ENCODE data around the gene LST1.

LST1 gene

DNA sequence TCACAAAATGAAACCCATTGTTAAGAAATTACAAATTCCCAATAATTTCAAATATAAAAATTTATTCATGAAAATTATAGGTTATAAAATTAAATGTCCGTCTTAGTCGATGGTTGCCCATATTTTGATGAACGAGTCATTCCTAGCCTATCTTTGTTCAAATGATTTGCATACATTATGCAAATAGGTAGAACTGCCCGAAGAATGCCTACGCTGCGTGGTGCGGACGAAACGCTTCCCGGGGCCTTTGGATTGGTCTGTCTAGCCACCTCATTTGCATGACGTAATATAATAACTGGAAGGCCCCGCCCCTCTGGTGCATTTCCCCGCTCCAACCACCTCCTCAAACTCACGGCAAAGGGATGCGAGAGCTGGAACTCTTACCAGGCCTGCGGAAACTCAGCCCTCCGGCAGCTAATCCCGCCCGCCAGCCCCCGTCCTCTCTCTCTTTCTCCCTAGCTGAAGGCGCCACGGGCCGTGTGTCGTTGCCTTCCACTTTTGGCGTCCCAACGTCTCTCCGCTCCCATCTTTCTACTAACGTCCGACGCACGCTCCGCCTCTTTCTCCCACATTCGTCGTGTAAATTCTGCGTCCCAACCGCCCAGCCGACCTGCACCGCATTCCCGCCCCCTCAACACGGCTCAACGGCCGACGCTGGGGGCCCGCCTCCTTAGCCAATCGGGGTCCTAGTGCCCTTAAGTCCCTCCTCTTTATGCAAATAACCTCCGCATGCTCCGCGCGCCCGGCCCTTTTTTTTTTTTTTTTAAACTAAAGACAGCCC, 33.9 kb downstream of the LST1 start:
- peak; percentile 84 to 96 (median 88) for DNase-seq (ENCODE audit: low read depth in 4 of 4, low spot score in 1 of 4)

- peak; percentile 90 to 96 (median 94) for DNase-seq (ENCODE audit: low read depth in 4 of 4, low spot score in 1 of 4)
Observed at GRCh38 chr6:31620586-31621319, 34.7 kb downstream of the LST1 start, which contains the start of gene PRRC2A. Gene PRRC2A, plus strand, starts transcription at chr6:31620715. Its CDS starts 2,075 bp downstream, at chr6:31622790.

GRCh38 chr6:31621320-31621939, 35.4 kb downstream of the LST1 start:
- no peak for DNase-seq (ENCODE audit: low read depth in 4 of 4, low spot score in 1 of 4)

DNA sequence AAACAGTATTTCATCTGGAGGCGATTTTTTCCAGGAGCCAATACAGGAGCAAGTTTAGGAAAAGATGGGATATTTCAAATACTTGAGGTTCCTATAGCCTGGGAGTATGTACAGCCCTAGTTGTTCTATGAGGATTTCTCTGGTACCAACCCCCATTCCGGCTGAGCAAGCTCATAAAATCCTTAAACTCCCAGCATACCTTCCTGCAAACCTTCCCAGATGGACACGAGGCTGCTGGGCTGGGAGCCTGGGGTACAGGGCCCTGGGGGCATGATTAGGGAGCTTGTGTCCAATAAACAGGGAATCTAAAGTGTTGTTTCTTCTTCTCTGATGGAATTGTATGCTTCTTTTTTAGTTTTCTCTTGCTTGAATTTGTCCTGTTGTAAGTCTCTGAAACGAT, 35.9 kb downstream of the LST1 start:
- DNase-seq (ENCODE audit: low read depth in 4 of 4, low spot score in 1 of 4) = no peak

DNA sequence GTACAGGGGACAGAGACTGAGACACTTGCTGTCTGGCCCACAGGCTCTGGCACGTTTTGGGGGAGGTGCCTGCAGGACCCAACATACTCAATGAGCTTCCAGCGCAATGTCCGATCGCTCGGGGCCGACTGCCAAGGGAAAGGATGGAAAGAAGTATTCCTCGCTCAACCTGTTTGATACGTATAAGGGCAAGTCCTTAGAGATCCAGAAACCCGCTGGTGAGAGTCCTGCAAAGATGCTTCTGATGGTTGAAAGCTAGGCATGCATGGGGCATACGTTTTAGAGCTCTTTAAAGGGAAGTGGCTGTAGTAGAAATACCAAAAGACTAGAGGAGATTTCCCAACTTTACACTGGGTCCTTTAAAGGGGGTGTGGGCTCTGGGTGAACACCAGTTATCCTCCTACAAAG, 36.6 kb downstream of the LST1 start:
- DNase-seq (ENCODE audit: low read depth in 4 of 4, low spot score in 1 of 4) = no peak

DNA sequence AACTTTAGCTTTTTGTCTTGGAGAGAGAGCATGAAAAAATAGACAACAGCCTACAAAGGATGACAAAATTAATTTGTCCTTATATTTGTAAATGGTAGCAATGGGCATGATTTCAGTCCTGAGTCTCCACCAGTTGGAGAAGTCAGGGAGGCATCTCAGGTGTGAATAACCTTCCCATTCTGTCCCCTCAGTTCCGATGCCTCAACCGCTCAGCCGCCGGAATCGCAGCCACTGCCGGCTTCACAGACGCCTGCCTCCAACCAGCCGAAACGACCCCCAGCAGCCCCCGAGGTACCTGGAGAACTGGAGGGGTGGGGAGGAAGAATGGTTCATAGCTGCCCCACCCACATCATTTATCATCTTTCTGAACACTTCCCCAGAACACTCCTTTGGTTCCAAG, 38.0 kb downstream of the LST1 start:
- DNase-seq (ENCODE audit: low read depth in 4 of 4, low spot score in 1 of 4) = no peak

GRCh38 chr6:31626952-31627351, 40.9 kb downstream of the LST1 start:
- no peak for DNase-seq (ENCODE audit: low read depth in 4 of 4, low spot score in 1 of 4)

GRCh38 chr6:31627690-31628287, 41.7 kb downstream of the LST1 start:
- no peak for DNase-seq (ENCODE audit: low read depth in 4 of 4, low spot score in 1 of 4)

DNA sequence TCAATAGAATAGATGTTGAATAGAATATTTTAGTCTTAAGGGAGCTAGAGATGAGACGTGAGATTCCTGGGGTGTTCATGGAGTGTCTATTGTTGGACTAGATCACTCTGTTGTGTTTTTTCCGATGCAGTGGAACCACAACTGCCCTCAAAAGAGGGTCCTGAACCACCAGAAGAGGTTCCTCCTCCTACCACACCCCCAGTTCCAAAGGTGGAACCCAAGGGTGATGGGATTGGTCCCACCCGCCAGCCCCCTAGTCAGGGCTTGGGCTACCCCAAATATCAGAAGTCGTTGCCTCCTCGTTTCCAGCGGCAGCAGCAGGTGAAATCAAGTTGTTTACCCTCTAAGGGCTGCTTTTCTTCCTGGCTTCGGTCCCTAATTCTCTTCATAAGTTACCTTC, 42.9 kb downstream of the LST1 start:
- no peak for DNase-seq (ENCODE audit: low read depth in 4 of 4, low spot score in 1 of 4)

DNA sequence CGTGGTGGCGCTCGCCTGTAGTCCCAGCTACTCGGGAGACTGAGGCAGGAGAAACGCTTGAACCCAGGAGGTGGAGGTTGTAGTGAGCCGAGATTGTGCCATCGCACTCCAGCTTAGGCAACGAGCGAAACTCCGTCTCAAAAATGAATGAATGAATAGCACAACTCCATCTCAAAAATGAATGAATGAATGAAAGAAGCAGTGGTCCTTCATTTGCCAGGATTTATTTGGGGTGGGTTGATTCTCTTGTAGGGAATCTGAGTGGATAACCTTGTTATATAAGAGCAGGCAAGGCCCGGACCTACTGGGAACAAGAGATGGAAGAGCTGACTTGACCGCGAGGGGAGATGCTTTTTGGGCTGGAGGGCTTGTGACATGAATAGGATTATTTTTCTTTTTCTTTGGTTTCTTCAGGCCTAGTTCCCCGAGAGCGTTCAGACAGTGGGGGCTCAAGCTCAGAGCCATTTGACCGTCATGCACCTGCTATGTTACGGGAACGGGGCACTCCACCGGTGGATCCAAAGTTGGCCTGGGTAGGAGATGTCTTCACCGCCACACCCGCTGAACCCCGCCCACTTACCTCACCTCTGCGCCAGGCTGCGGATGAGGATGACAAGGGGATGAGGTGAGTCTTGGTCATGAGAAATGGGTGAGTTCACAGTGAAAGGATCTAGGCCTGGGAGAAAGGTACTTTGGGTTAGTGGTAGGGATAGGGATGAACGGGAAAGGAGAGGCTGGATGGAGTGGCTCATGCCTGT, 44.3 kb downstream of the LST1 start:
- DNase-seq (ENCODE audit: low read depth in 4 of 4, low spot score in 1 of 4) = no peak

DNA sequence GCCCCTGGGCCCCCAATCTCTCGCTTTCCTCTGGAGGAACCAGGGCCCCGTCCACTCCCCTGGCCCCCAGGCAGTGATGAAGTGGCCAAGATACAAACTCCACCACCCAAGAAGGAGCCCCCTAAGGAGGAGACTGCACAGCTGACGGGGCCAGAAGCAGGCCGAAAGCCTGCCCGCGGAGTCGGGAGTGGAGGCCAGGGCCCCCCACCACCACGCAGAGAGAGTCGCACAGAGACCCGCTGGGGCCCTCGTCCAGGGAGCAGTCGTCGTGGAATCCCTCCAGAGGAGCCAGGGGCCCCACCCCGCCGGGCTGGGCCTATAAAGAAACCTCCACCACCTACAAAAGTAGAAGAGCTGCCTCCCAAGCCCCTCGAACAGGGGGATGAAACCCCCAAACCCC, 45.1 kb downstream of the LST1 start:
- DNase-seq (ENCODE audit: low read depth in 4 of 4, low spot score in 1 of 4) = no peak

DNA sequence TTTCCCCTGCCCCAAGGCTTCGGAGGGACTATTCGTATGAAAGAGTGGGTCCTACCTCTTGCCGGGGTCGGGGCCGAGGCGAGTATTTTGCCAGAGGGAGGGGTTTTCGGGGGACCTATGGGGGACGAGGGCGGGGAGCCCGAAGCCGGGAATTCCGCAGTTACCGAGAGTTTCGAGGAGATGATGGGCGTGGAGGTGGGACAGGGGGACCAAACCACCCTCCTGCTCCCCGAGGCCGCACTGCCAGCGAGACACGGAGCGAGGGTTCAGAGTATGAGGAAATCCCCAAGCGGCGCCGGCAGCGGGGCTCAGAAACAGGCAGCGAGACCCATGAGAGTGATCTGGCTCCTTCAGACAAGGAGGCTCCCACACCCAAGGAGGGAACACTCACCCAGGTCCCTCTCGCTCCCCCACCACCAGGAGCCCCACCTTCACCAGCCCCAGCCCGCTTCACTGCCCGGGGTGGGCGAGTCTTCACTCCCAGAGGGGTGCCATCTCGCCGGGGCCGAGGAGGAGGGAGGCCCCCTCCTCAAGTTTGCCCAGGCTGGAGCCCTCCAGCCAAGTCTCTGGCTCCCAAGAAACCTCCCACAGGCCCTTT, 45.7 kb downstream of the LST1 start:
- no peak for DNase-seq (ENCODE audit: low read depth in 4 of 4, low spot score in 1 of 4)

- no peak for DNase-seq (ENCODE audit: low read depth in 4 of 4, low spot score in 1 of 4)
Observed at GRCh38 chr6:31632279-31632946, 46.3 kb downstream of the LST1 start.

DNA sequence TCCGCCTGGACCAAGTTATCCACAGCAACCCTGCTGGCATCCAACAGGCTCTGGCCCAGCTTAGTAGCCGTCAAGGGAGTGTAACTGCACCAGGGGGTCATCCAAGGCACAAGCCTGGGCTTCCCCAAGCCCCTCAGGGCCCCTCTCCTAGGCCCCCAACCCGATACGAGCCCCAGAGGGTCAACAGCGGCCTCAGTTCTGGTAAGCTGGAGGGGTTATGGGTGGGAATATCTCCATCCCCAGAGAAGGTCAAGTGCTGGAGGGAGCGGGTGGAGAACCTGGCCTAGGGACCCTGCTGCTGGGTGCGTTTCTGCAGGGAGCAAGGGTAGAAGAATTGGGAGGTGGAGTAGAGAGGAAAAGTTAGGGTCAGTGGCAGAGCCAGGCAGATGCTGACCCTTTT, 47.4 kb downstream of the LST1 start:
- no peak for DNase-seq (ENCODE audit: low read depth in 4 of 4, low spot score in 1 of 4)

GRCh38 chr6:31634131-31634530, 48.1 kb downstream of the LST1 start:
- no peak for DNase-seq (ENCODE audit: low read depth in 4 of 4, low spot score in 1 of 4)

- DNase-seq (ENCODE audit: low read depth in 4 of 4, low spot score in 1 of 4) = no peak
Observed at GRCh38 chr6:31634969-31635575, 49.0 kb downstream of the LST1 start.

GRCh38 chr6:31636698-31637596, 50.9 kb downstream of the LST1 start:
- DNase-seq (ENCODE audit: low read depth in 4 of 4, low spot score in 1 of 4) = no peak
